Erythroblast (primary cell): ENCODE results near the gene CCDC33.

Experiments
- GATA1 ChIP-seq: IDR thresholded peaks from 2 replicates; pipeline ENCODE4 v1.6.1; 2011; ENCODE audit warnings: low read depth, mild to moderate bottlenecking, control low read depth, low read length, moderate library complexity
- POLR2A ChIP-seq: IDR thresholded peaks from 2 replicates; pipeline ENCODE4 v1.6.1; 2011; ENCODE audit warnings: mild to moderate bottlenecking, low read length

GRCh38 chr15:74213858-74214284 lies 22.3 kb upstream of the CCDC33 start:
- TF ChIP-seq POLR2A, result no peak
- no peak for TF ChIP-seq GATA1
